Measurements from ENCODE around the gene PRDM11.

- TF ChIP-seq CTCF (IDR thresholded peaks at IDR 0.05 in 8 of 11, conservative IDR thresholded peaks at IDR 0.05 in 3 of 11) (no peak), POLR2A (IDR thresholded peaks at IDR 0.05) (no peak)
These were observed 47.5 kb upstream of the PRDM11 start for GRCh38 chr11:45098929-45099328.

Measured in spleen (tissue), 7 donors.